Lung (tissue), 12 donors: ENCODE results near the gene FAM217B. TPM values are rescaled to one million over a fixed set of nuclear protein-coding genes. Genes with fewer than 3 reads are reported as not detected.

Experiments
- ATAC-seq: fragments of 200-7000 bp; cut with Tn5 transposase; one replicate; pipeline ENCODE4 v1.9.1; 2020; ENCODE audit warnings: moderate number of reproducible peaks; ENCODE audit not compliant: insufficient read depth, low FRiP score
- DNase-seq, 3 donors: peaks; one replicate each; pipeline ENCODE4 v3.0.0-alpha.2; 2013 to 2017
- H3K27ac ChIP-seq, 2 donors: one replicate each; pipeline ENCODE4 v1.5.1; 2013; ENCODE audit warnings: mild to moderate bottlenecking in 2 of 2, moderate library complexity in 2 of 2, control low read depth in 1 of 2, inconsistent platforms in 1 of 2, low read depth in 1 of 2, low read length in 1 of 2
- H3K27me3 ChIP-seq, 3 donors: one replicate each; pipeline ENCODE4 v1.5.1; 2013; ENCODE audit warnings: low read length in 2 of 3; ENCODE audit not compliant: control insufficient read depth in 3 of 3, insufficient read depth in 3 of 3
- H3K36me3 ChIP-seq, 4 donors: one replicate each; pipeline ENCODE4 v1.5.1; 2013; ENCODE audit warnings: low read length in 4 of 4, mild to moderate bottlenecking in 1 of 4, moderate library complexity in 1 of 4; ENCODE audit not compliant: control insufficient read depth in 4 of 4, insufficient read depth in 4 of 4
- H3K4me1 ChIP-seq, 5 donors: one replicate each; pipeline ENCODE4 v1.5.1; 2013; ENCODE audit warnings: low read length in 5 of 5, mild to moderate bottlenecking in 2 of 5, moderate library complexity in 1 of 5; ENCODE audit not compliant: control insufficient read depth in 5 of 5, insufficient read depth in 5 of 5
- H3K4me3 ChIP-seq: one replicate; pipeline ENCODE4 v1.5.1; 2013; ENCODE audit warnings: mild to moderate bottlenecking, control low read depth, moderate library complexity
- H3K9ac ChIP-seq, 2 donors: one replicate each; pipeline ENCODE4 v1.5.1; 2013; ENCODE audit warnings: low read length in 2 of 2, control low read depth in 1 of 2; ENCODE audit not compliant: insufficient read depth in 1 of 2
- H3K9me3 ChIP-seq, 4 donors: one replicate each; pipeline ENCODE4 v1.5.1; 2013; ENCODE audit warnings: low read length in 3 of 4, mild to moderate bottlenecking in 1 of 4, moderate library complexity in 1 of 4; ENCODE audit not compliant: control insufficient read depth in 4 of 4, insufficient read depth in 3 of 4
- WGBS, 2 donors: extraction: QIAGEN DNeasy Blood & Tissue Kit; methylation state at CpG; one replicate each; pipeline ENCODE4 v1.1.7; 2013; 5-methylcytosine and 5-hydroxymethylcytosine counted together
- polyA plus RNA-seq, 2 donors: library from polyadenylated mRNA; stranded (reverse); fragments of 200-250 nt; gene quantifications; one replicate each; pipeline ENCODE4 v1.2.1, GENCODE V29; 2013
- total RNA-seq, 2 donors: library from RNA; depleted of rRNA in 1 of 2; stranded (reverse); fragments of >200 nt in 1 of 2; gene quantifications; one replicate each; pipeline ENCODE4 v1.2.1, GENCODE V29; 2014 to 2021
- TF ChIP-seq, protein P1 (sequence below): IDR thresholded peaks from 2 replicates; pipeline ENCODE4 v1.5.1; 2012; ENCODE audit warnings: mild to moderate bottlenecking; ENCODE audit errors: control extremely low read depth, extremely low read depth
- donor health status: control.
- donor health status: control.
- donor health status: Bipolar disorder and iron deficiency.
- donor health status: healthy.
- donor health status: DM: yes; HTN: yes; CAD: no.

FAM217B gene
- total and polyA plus RNA-seq, 4 donors: 4.9 to 18.5 (median 10.2) TPM

DNA sequence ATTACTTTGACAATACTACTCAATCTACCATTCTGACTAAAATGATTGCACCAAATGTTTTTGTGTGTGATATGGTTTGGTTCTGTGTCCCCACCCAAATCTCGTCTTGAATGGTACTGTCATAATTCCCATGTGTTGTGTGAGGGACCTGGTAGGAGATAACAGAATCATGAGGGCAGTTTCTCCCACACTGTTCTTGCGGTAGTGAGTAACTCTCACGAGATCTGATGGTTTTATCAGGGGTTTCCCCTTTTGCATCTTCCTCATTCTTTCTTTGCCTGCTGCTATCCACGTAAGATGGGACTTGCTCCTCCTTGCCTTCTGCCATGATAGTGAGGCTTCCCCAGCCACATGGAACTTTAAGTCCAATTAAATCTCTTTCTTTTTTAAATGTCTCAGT lies 27.6 kb upstream of the FAM217B start:
- no peak overlapping the region for H3K4me3 ChIP-seq
- TF ChIP-seq, protein P1, sequence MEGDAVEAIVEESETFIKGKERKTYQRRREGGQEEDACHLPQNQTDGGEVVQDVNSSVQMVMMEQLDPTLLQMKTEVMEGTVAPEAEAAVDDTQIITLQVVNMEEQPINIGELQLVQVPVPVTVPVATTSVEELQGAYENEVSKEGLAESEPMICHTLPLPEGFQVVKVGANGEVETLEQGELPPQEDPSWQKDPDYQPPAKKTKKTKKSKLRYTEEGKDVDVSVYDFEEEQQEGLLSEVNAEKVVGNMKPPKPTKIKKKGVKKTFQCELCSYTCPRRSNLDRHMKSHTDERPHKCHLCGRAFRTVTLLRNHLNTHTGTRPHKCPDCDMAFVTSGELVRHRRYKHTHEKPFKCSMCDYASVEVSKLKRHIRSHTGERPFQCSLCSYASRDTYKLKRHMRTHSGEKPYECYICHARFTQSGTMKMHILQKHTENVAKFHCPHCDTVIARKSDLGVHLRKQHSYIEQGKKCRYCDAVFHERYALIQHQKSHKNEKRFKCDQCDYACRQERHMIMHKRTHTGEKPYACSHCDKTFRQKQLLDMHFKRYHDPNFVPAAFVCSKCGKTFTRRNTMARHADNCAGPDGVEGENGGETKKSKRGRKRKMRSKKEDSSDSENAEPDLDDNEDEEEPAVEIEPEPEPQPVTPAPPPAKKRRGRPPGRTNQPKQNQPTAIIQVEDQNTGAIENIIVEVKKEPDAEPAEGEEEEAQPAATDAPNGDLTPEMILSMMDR: no peak

GRCh38 chr20:59920944-59921343 lies 19.2 kb upstream of the FAM217B start:
- TF ChIP-seq, protein P1: no peak
- DNase-seq (no peak), ATAC-seq (no peak)
- no peaks in the 10 kb centered on the region for H3K36me3 ChIP-seq
- no peak overlapping the region for H3K27ac ChIP-seq
- H3K9ac ChIP-seq: no peak overlapping the region
- no peaks in the 10 kb centered on the region for H3K9me3 ChIP-seq
- peaks cover 0 to 10% (median 0%) of the 10 kb centered on the region in 5 donors for H3K4me1 ChIP-seq
- H3K4me3 ChIP-seq: no peak overlapping the region
- H3K27me3 ChIP-seq: no peaks in the 10 kb centered on the region

More for the DNA sequence above, 27.6 kb upstream of the FAM217B start:
- no peak for ATAC-seq
- Histone ChIP-seq H3K9me3 (no peaks in the 10 kb centered on the region), H3K36me3 (no peaks in the 10 kb centered on the region), H3K27me3 (peaks cover 0 to 3% (median 0%) of the 10 kb centered on the region in 3 donors), H3K4me1 (no peaks in the 10 kb centered on the region), H3K9ac (no peak overlapping the region), H3K27ac (no peak overlapping the region)
- no peak for DNase-seq
- WGBS, 2 donors: 50 to 67% methylated on average over 4 of the region's 4 CpGs

- Histone ChIP-seq H3K4me3 (no peak overlapping the region), H3K27me3 (no peaks in the 10 kb centered on the region), H3K36me3 (no peaks in the 10 kb centered on the region), H3K9ac (no peak overlapping the region), H3K27ac (no peak overlapping the region), H3K4me1 (peaks cover 0 to 20% (median 0%) of the 10 kb centered on the region in 5 donors), H3K9me3 (no peaks in the 10 kb centered on the region)
- 86 to 94% methylated on average over 1 of the region's 1 CpG for WGBS, 2 donors
- ATAC-seq (no peak), DNase-seq (no peak)
- TF ChIP-seq, protein P1: no peak
Observed at GRCh38 chr20:59923514-59923913, 16.7 kb upstream of the FAM217B start.

- no peaks in the 10 kb centered on the region for H3K36me3 ChIP-seq
- no peak overlapping the region for H3K4me3 ChIP-seq
- H3K9me3 ChIP-seq: no peaks in the 10 kb centered on the region
- TF ChIP-seq, protein P1: no peak
- WGBS, 2 donors: 81 to 86% methylated on average over 1 of the region's 1 CpG
- DNase-seq (no peak), ATAC-seq (no peak)
- no peak overlapping the region for H3K9ac ChIP-seq
- peaks cover 0 to 20% (median 0%) of the 10 kb centered on the region in 5 donors for H3K4me1 ChIP-seq
- H3K27me3 ChIP-seq: no peaks in the 10 kb centered on the region
- H3K27ac ChIP-seq: no peak overlapping the region
Observed at GRCh38 chr20:59925359-59925758, 14.8 kb upstream of the FAM217B start.
